Vagina (tissue), 2 donors: ENCODE data around the gene NRXN3.

Experiments used
- POLR2A ChIP-seq, 2 donors: fragments of 450-650 bp; IDR thresholded peaks; one replicate each; pipeline ENCODE4 v1.6.1; 2017; ENCODE audit warnings: antibody characterized with exemption in 2 of 2, mild to moderate bottlenecking in 2 of 2, moderate library complexity in 2 of 2
- POLR2AphosphoS5 ChIP-seq, 2 donors: sonication (generic); formaldehyde crosslinking; IDR thresholded peaks; one replicate each; pipeline ENCODE4 v1.9.0; 2017; ENCODE audit warnings: antibody characterized with exemption in 2 of 2, mild to moderate bottlenecking in 2 of 2, low read depth in 1 of 2; ENCODE audit not compliant: insufficient read depth in 1 of 2
- TF ChIP-seq, protein P1 (sequence below), 3 experiments: fragments of 450-650 bp in 2 of 3; fragments of 200-600 bp in 1 of 3; sonication (generic) in 1 of 3; IDR thresholded peaks; one replicate each; pipeline ENCODE4 v1.5.1; 2017 to 2019; ENCODE audit warnings: antibody characterized with exemption in 3 of 3, mild to moderate bottlenecking in 2 of 3, moderate library complexity in 2 of 3

- TF ChIP-seq, protein P1, sequence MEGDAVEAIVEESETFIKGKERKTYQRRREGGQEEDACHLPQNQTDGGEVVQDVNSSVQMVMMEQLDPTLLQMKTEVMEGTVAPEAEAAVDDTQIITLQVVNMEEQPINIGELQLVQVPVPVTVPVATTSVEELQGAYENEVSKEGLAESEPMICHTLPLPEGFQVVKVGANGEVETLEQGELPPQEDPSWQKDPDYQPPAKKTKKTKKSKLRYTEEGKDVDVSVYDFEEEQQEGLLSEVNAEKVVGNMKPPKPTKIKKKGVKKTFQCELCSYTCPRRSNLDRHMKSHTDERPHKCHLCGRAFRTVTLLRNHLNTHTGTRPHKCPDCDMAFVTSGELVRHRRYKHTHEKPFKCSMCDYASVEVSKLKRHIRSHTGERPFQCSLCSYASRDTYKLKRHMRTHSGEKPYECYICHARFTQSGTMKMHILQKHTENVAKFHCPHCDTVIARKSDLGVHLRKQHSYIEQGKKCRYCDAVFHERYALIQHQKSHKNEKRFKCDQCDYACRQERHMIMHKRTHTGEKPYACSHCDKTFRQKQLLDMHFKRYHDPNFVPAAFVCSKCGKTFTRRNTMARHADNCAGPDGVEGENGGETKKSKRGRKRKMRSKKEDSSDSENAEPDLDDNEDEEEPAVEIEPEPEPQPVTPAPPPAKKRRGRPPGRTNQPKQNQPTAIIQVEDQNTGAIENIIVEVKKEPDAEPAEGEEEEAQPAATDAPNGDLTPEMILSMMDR (IDR thresholded peaks at IDR 0.05): no peak
- TF ChIP-seq POLR2AphosphoS5 (IDR thresholded peaks at IDR 0.05; ENCODE audit: insufficient read depth in 1 of 2, low read depth in 1 of 2) (no peak), POLR2A (IDR thresholded peaks at IDR 0.05) (no peak)
These were observed 184.9 kb downstream of the NRXN3 start for GRCh38 chr14:78355109-78355508.
